ENCODE measurements around the gene CAPN5.

DNA sequence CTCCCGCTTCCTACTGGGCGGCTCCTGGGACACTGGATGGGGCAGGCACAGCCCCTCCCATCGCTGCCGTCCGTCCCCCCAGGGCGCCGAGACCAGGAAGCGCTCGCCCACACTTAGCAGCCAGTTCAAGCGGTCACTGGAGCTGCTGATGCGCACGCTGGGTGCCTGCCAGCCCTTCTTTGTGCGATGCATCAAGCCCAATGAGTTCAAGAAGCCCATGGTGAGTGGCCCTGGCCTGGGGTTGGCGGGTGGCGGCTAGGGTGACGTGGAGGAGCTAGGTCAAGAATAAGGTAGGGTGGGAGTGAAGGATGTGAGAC is 105.9 kb downstream of the CAPN5 start:
- TF ChIP-seq BHLHE40 (IDR thresholded peaks at IDR 0.05; ENCODE audit: low read depth, low read length) (no peak), POLR2A (IDR thresholded peaks at IDR 0.05; ENCODE audit: low read length) (no peak), MYC (IDR thresholded peaks at IDR 0.05; ENCODE audit: borderline replicate concordance, low read length) (no peak), SREBF2 (IDR thresholded peaks at IDR 0.05) (no peak), RFX5 (IDR thresholded peaks at IDR 0.05) (no peak), NFE2L2 (conservative IDR thresholded peaks at IDR 0.05; ENCODE audit: low read length) (no peak), KDM1A (IDR thresholded peaks at IDR 0.05; ENCODE audit: low read depth) (no peak)
- TF ChIP-seq, protein P1, sequence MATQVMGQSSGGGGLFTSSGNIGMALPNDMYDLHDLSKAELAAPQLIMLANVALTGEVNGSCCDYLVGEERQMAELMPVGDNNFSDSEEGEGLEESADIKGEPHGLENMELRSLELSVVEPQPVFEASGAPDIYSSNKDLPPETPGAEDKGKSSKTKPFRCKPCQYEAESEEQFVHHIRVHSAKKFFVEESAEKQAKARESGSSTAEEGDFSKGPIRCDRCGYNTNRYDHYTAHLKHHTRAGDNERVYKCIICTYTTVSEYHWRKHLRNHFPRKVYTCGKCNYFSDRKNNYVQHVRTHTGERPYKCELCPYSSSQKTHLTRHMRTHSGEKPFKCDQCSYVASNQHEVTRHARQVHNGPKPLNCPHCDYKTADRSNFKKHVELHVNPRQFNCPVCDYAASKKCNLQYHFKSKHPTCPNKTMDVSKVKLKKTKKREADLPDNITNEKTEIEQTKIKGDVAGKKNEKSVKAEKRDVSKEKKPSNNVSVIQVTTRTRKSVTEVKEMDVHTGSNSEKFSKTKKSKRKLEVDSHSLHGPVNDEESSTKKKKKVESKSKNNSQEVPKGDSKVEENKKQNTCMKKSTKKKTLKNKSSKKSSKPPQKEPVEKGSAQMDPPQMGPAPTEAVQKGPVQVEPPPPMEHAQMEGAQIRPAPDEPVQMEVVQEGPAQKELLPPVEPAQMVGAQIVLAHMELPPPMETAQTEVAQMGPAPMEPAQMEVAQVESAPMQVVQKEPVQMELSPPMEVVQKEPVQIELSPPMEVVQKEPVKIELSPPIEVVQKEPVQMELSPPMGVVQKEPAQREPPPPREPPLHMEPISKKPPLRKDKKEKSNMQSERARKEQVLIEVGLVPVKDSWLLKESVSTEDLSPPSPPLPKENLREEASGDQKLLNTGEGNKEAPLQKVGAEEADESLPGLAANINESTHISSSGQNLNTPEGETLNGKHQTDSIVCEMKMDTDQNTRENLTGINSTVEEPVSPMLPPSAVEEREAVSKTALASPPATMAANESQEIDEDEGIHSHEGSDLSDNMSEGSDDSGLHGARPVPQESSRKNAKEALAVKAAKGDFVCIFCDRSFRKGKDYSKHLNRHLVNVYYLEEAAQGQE (IDR thresholded peaks at IDR 0.05) = no peak
- TF ChIP-seq, protein P2, sequence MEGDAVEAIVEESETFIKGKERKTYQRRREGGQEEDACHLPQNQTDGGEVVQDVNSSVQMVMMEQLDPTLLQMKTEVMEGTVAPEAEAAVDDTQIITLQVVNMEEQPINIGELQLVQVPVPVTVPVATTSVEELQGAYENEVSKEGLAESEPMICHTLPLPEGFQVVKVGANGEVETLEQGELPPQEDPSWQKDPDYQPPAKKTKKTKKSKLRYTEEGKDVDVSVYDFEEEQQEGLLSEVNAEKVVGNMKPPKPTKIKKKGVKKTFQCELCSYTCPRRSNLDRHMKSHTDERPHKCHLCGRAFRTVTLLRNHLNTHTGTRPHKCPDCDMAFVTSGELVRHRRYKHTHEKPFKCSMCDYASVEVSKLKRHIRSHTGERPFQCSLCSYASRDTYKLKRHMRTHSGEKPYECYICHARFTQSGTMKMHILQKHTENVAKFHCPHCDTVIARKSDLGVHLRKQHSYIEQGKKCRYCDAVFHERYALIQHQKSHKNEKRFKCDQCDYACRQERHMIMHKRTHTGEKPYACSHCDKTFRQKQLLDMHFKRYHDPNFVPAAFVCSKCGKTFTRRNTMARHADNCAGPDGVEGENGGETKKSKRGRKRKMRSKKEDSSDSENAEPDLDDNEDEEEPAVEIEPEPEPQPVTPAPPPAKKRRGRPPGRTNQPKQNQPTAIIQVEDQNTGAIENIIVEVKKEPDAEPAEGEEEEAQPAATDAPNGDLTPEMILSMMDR (IDR thresholded peaks at IDR 0.05) = no peak
